KMS-11 (cell line): ENCODE measurements around the gene ZNF680.

Source experiments
- H2AFZ ChIP-seq: fragments of 200-600 bp; sonication (generic); 2 replicates; pipeline ENCODE4 v1.6.1; 2016; ENCODE audit warnings: antibody characterized with exemption, mixed run types, low read depth
- H3K27ac ChIP-seq: fragments of 200-600 bp; sonication (generic); 2 replicates; pipeline ENCODE4 v1.6.1; 2016; ENCODE audit warnings: mild to moderate bottlenecking, mixed run types
- H3K27me3 ChIP-seq: fragments of 200-600 bp; sonication (generic); 2 replicates; pipeline ENCODE4 v1.6.1; 2017; ENCODE audit warnings: mild to moderate bottlenecking, low read depth, mixed run types, moderate library complexity; ENCODE audit not compliant: insufficient read depth
- H3K36me3 ChIP-seq: fragments of 200-600 bp; sonication (generic); 2 replicates; pipeline ENCODE4 v1.6.1; 2017; ENCODE audit warnings: mild to moderate bottlenecking, mixed run types; ENCODE audit not compliant: insufficient read depth
- H3K4me1 ChIP-seq: fragments of 200-600 bp; sonication (generic); 2 replicates; pipeline ENCODE4 v1.6.1; 2016; ENCODE audit warnings: mild to moderate bottlenecking, low read depth, mixed run types; ENCODE audit not compliant: poor library complexity, severe bottlenecking
- H3K4me2 ChIP-seq: fragments of 200-600 bp; sonication (generic); 2 replicates; pipeline ENCODE4 v1.7.0; 2016; ENCODE audit warnings: mild to moderate bottlenecking, mixed run types
- H3K4me3 ChIP-seq: fragments of 200-600 bp; sonication (generic); IDR thresholded peaks from 2 replicates; pipeline ENCODE4 v1.6.1; 2017; ENCODE audit warnings: low read depth, low read length, mixed read lengths; ENCODE audit not compliant: insufficient read depth
- H3K79me2 ChIP-seq: fragments of 200-600 bp; sonication (generic); 2 replicates; pipeline ENCODE4 v1.6.1; 2016; ENCODE audit warnings: low read depth, mixed run types; ENCODE audit not compliant: insufficient read depth
- H3K9ac ChIP-seq: fragments of 200-600 bp; sonication (generic); 2 replicates; pipeline ENCODE4 v1.6.1; 2016; ENCODE audit warnings: mild to moderate bottlenecking, mixed run types
- H4K20me1 ChIP-seq: fragments of 200-600 bp; sonication (generic); 2 replicates; pipeline ENCODE4 v1.6.1; 2016; ENCODE audit warnings: mild to moderate bottlenecking, mixed run types; ENCODE audit not compliant: insufficient read depth
- CTCF ChIP-seq: fragments of 200-600 bp; sonication (generic); conservative IDR thresholded peaks from 2 replicates; pipeline ENCODE4 v1.6.1; 2017; ENCODE audit warnings: low read depth, mild to moderate bottlenecking, antibody characterized with exemption, low read length, moderate library complexity, mixed read lengths

The ZNF680 gene

GRCh38 chr7:64541438-64542359, 21.2 kb downstream of the ZNF680 start:
- Histone ChIP-seq H3K27me3 (no peaks in the 10 kb centered on the region), H3K9ac (no peak overlapping the region; the same call in 1 of the 2 replicates), H3K27ac (no peak overlapping the region), H3K4me2 (no peak overlapping the region), H2AFZ (no peak overlapping the region), H3K4me3 (no peak overlapping the region), H3K4me1 (no peaks in the 10 kb centered on the region), H4K20me1 (no peaks in the 10 kb centered on the region), H3K36me3 (no peaks in the 10 kb centered on the region), H3K79me2 (no peaks in the 10 kb centered on the region)
- TF ChIP-seq CTCF, result no peak

- H3K27me3 ChIP-seq, result no peaks in the 10 kb centered on the region
- H3K4me2 ChIP-seq, result no peak overlapping the region
- H4K20me1 ChIP-seq, result no peaks in the 10 kb centered on the region
- H3K4me1 ChIP-seq, result no peaks in the 10 kb centered on the region
- no peak overlapping the region for H2AFZ ChIP-seq
- H3K36me3 ChIP-seq, result no peaks in the 10 kb centered on the region
- no peak for TF ChIP-seq CTCF
- H3K79me2 ChIP-seq, result no peaks in the 10 kb centered on the region
- no peak overlapping the region for H3K9ac ChIP-seq
- H3K27ac ChIP-seq, result no peak overlapping the region
- no peak overlapping the region for H3K4me3 ChIP-seq
Observed at GRCh38 chr7:64533756-64534155, 29.1 kb downstream of the ZNF680 start.

DNA sequence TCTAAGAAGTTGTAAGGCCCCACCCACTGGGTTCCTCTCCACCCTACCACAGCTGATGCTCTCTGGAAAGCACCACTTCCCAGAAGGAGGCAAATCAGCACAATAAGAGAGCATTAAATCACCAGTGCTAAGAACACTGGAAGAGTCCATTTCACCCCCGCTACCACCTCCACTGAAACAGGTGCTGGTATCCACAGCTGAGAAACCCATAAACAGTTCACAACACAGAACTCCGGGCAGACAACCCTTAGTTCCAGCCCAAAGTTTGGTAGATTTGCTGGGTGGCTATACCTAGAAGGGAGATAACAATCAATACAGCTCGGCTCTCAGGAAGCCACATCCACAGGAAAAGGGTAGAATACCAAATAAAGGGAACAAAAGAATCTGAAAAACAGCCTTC, 34.1 kb downstream of the ZNF680 start:
- no peak for TF ChIP-seq CTCF
- Histone ChIP-seq H3K9ac (no peak overlapping the region), H3K27ac (no peak overlapping the region), H3K4me2 (no peak overlapping the region), H2AFZ (no peak overlapping the region), H3K4me1 (no peaks in the 10 kb centered on the region), H3K36me3 (no peaks in the 10 kb centered on the region), H3K27me3 (no peaks in the 10 kb centered on the region), H3K79me2 (no peaks in the 10 kb centered on the region), H4K20me1 (no peaks in the 10 kb centered on the region), H3K4me3 (no peak overlapping the region)

DNA sequence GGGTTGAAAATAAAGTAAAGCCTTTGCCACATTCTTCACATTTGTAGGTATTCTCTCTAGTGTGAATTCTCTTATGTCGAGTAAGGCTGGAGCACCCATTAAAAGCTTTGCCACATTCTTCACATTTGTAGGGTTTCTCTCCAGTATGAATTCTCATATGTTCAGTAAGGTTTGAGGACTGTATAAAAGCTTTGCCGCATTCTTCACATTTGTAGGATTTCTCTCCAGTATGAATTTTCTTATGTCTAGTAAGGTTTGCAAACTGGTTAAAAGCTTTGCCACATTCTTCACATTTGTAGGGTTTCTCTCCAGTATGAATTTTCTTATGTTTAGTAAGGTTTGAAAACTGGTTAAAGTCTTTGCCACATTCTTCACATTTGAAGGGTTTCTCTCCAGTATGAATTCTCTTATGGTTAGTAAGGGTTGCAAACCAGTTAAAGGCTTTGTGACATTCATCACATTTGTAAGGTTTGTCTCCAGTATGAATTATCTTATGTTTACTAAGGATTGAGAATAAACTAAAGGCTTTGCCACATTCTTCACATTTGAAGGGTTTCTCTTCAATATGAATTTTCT, 41.4 kb downstream of the ZNF680 start:
- Histone ChIP-seq H3K36me3 (no peaks in the 10 kb centered on the region), H3K27ac (no peak overlapping the region), H3K4me3 (no peak overlapping the region), H3K27me3 (no peaks in the 10 kb centered on the region), H3K4me2 (no peak overlapping the region), H2AFZ (no peak overlapping the region), H3K79me2 (no peaks in the 10 kb centered on the region), H3K4me1 (no peaks in the 10 kb centered on the region), H3K9ac (no peak overlapping the region), H4K20me1 (no peaks in the 10 kb centered on the region)
- TF ChIP-seq CTCF, result no peak
